Neural progenitor cell (in vitro differentiated cells): ENCODE data around the gene RSPH3. TPM values are rescaled to one million over a fixed set of nuclear protein-coding genes. Genes with fewer than 3 reads are reported as not detected.

Experiments
- DNase-seq: peaks from one replicate; pipeline ENCODE4 v3.0.0-alpha.2; 2016; ENCODE audit warnings: low spot score
- H2AFZ ChIP-seq: fragments of 200-600 bp; sonication (generic); replicated peaks from 2 replicates; pipeline ENCODE4 v1.6.1; 2016; ENCODE audit warnings: antibody characterized with exemption
- H3F3A ChIP-seq: fragments of 200-600 bp; sonication (generic); 2 replicates; pipeline ENCODE4 v1.6.1; 2016; ENCODE audit warnings: antibody characterized with exemption, low read depth
- H3K27ac ChIP-seq: fragments of 200-600 bp; sonication (generic); 2 replicates; pipeline ENCODE4 v1.5.1; 2016; ENCODE audit warnings: mild to moderate bottlenecking
- H3K27me3 ChIP-seq: fragments of 200-600 bp; sonication (generic); 2 replicates; pipeline ENCODE4 v1.6.1; 2016; ENCODE audit warnings: mild to moderate bottlenecking, moderate library complexity
- H3K36me3 ChIP-seq: fragments of 200-600 bp; sonication (generic); 2 replicates; pipeline ENCODE4 v1.5.1; 2016
- H3K4me1 ChIP-seq: fragments of 200-600 bp; sonication (generic); 2 replicates; pipeline ENCODE4 v1.6.1; 2016; ENCODE audit warnings: mixed run types
- H3K4me2 ChIP-seq: fragments of 200-600 bp; sonication (generic); 2 replicates; pipeline ENCODE4 v1.6.1; 2016
- H3K4me3 ChIP-seq: fragments of 200-600 bp; sonication (generic); 2 replicates; pipeline ENCODE4 v1.5.1; 2016
- H3K79me2 ChIP-seq: fragments of 200-600 bp; sonication (generic); 2 replicates; pipeline ENCODE4 v1.6.1; 2016; ENCODE audit warnings: low read depth
- H3K9ac ChIP-seq: fragments of 200-600 bp; sonication (generic); 2 replicates; pipeline ENCODE4 v1.6.1; 2016
- H3K9me3 ChIP-seq: fragments of 200-600 bp; sonication (generic); 2 replicates; pipeline ENCODE4 v1.5.1; 2016; ENCODE audit warnings: low read depth
- H4K20me1 ChIP-seq: fragments of 200-600 bp; sonication (generic); 2 replicates; pipeline ENCODE4 v1.6.1; 2016; ENCODE audit warnings: low read depth
- H3K27ac Mint-ChIP-seq: 3 replicates; pipeline ENCODE4 v1.8.0; 2021; ENCODE audit warnings: mixed read lengths
- H3K27me3 Mint-ChIP-seq: 2 replicates; pipeline ENCODE4 v1.8.0; 2022; ENCODE audit warnings: low read depth, mild to moderate bottlenecking, inconsistent platforms, moderate library complexity, mixed read lengths; ENCODE audit not compliant: insufficient read depth
- H3K36me3 Mint-ChIP-seq: 3 replicates; pipeline ENCODE4 v1.8.0; 2021; ENCODE audit warnings: mixed read lengths
- H3K4me1 Mint-ChIP-seq: 3 replicates; pipeline ENCODE4 v1.8.0; 2021; ENCODE audit warnings: mixed read lengths
- H3K4me3 Mint-ChIP-seq: 3 replicates; pipeline ENCODE4 v1.8.0; 2021; ENCODE audit warnings: mild to moderate bottlenecking, moderate library complexity, mixed read lengths
- H3K9me3 Mint-ChIP-seq: 3 replicates; pipeline ENCODE4 v1.8.0; 2020; ENCODE audit warnings: mixed read lengths
- CTCF ChIP-seq: fragments of 200-600 bp; sonication (generic); IDR thresholded peaks from 2 replicates; pipeline ENCODE4 v1.5.1; 2017; ENCODE audit warnings: antibody characterized with exemption, mild to moderate bottlenecking
- EZH2 ChIP-seq: fragments of 200-600 bp; sonication (generic); IDR thresholded peaks from 2 replicates; pipeline ENCODE4 v1.6.1; 2017; ENCODE audit warnings: antibody characterized with exemption, mild to moderate bottlenecking, moderate library complexity
- EZH2phosphoT487 ChIP-seq: fragments of 200-600 bp; sonication (generic); IDR thresholded peaks from 2 replicates; pipeline ENCODE4 v1.6.1; 2017; ENCODE audit warnings: antibody characterized with exemption
- total RNA-seq: library from RNA; depleted of rRNA; stranded (reverse); fragments of >200 nt; gene quantifications from 2 replicates; pipeline ENCODE4 v1.2.3, GENCODE V29; 2015; ENCODE audit warnings: low replicate concordance

Gene RSPH3
- total RNA-seq, 1 donor from 2014 or later = 3.6 TPM

GRCh38 chr6:158988477-158988876 is 11.5 kb downstream of the RSPH3 start:
- H3K9me3 Mint-ChIP-seq = peaks cover 36% of the 10 kb centered on the region
- no peak for TF ChIP-seq EZH2phosphoT487
- TF ChIP-seq EZH2 = no peak
- no peak for TF ChIP-seq CTCF
- Histone ChIP-seq H3K27ac (no peak overlapping the region), H3K36me3 (no peaks in the 10 kb centered on the region), H2AFZ (no peak overlapping the region), H3F3A (no peaks in the 10 kb centered on the region), H3K9ac (no peak overlapping the region), H3K9me3 (no peaks in the 10 kb centered on the region), H4K20me1 (no peaks in the 10 kb centered on the region), H3K79me2 (no peaks in the 10 kb centered on the region), H3K4me2 (no peak overlapping the region), H3K4me1 (no peaks in the 10 kb centered on the region), H3K4me3 (no peak overlapping the region), H3K27me3 (no peaks in the 10 kb centered on the region)
- H3K4me1 Mint-ChIP-seq = no peaks in the 10 kb centered on the region
- no peak overlapping the region for H3K27ac Mint-ChIP-seq
- no peak overlapping the region for H3K4me3 Mint-ChIP-seq
- no peak for DNase-seq
- peaks cover 3% of the 10 kb centered on the region for H3K27me3 Mint-ChIP-seq
- H3K36me3 Mint-ChIP-seq = peaks cover 41% of the 10 kb centered on the region

DNA sequence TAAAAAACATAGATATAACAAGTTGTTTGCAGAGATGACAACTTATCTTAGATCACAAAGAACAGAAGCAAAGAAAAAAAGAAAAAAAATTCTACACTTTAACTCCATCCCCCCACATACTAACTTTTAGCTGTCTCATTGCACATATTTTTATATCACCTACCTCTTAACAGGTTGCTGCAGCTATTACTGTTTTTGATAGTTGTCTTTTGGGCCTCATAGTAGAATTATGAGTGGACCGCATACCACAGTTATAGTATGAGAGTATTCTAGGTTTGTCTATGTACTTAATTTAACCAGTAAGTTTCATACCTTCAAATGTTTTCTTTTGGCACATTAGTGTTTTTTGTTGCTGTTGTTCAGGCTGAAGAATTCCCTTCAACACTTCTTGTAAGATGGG is 12.3 kb downstream of the RSPH3 start:
- H3K27me3 Mint-ChIP-seq = peaks cover 3% of the 10 kb centered on the region
- no peak for DNase-seq
- H3K4me2 ChIP-seq = no peak overlapping the region
- no peaks in the 10 kb centered on the region for H3K4me1 ChIP-seq
- no peaks in the 10 kb centered on the region for H3K9me3 ChIP-seq
- H3K4me1 Mint-ChIP-seq = no peaks in the 10 kb centered on the region
- H3K36me3 Mint-ChIP-seq = peaks cover 36% of the 10 kb centered on the region
- no peak overlapping the region for H3K27ac ChIP-seq
- no peak overlapping the region for H3K9ac ChIP-seq
- H3K9me3 Mint-ChIP-seq = peaks cover 34% of the 10 kb centered on the region
- H3K4me3 ChIP-seq = no peak overlapping the region
- H3K79me2 ChIP-seq = no peaks in the 10 kb centered on the region
- no peaks in the 10 kb centered on the region for H3K36me3 ChIP-seq
- TF ChIP-seq CTCF = no peak
- no peak for TF ChIP-seq EZH2phosphoT487
- TF ChIP-seq EZH2 = no peak
- H3F3A ChIP-seq = no peaks in the 10 kb centered on the region
- H3K27ac Mint-ChIP-seq = no peak overlapping the region
- H3K27me3 ChIP-seq = no peaks in the 10 kb centered on the region
- no peak overlapping the region for H2AFZ ChIP-seq
- no peaks in the 10 kb centered on the region for H4K20me1 ChIP-seq
- H3K4me3 Mint-ChIP-seq = no peak overlapping the region

- no peak overlapping the region for H3K4me2 ChIP-seq
- no peak overlapping the region for H3K9ac ChIP-seq
- no peaks in the 10 kb centered on the region for H3K27me3 ChIP-seq
- no peak for TF ChIP-seq CTCF
- no peak for TF ChIP-seq EZH2
- TF ChIP-seq EZH2phosphoT487 = no peak
- H3F3A ChIP-seq = no peaks in the 10 kb centered on the region
- Mint-ChIP-seq H3K27me3 (no peaks in the 10 kb centered on the region), H3K9me3 (no peaks in the 10 kb centered on the region), H3K27ac (no peak overlapping the region), H3K4me3 (no peak overlapping the region), H3K4me1 (no peaks in the 10 kb centered on the region), H3K36me3 (peaks cover 11% of the 10 kb centered on the region)
- H3K4me1 ChIP-seq = no peaks in the 10 kb centered on the region
- no peak overlapping the region for H3K27ac ChIP-seq
- DNase-seq = no peak
- H4K20me1 ChIP-seq = no peaks in the 10 kb centered on the region
- H3K9me3 ChIP-seq = no peaks in the 10 kb centered on the region
- no peaks in the 10 kb centered on the region for H3K79me2 ChIP-seq
- H3K4me3 ChIP-seq = no peak overlapping the region
- no peak overlapping the region for H2AFZ ChIP-seq
- H3K36me3 ChIP-seq = no peaks in the 10 kb centered on the region
Observed at GRCh38 chr6:158978757-158979156, 21.2 kb downstream of the RSPH3 start.

GRCh38 chr6:158977382-158977781 is 22.6 kb downstream of the RSPH3 start:
- Histone ChIP-seq H3K9ac (no peak overlapping the region), H3F3A (no peaks in the 10 kb centered on the region), H3K27ac (no peak overlapping the region), H3K4me1 (no peaks in the 10 kb centered on the region), H2AFZ (no peak overlapping the region), H3K4me3 (no peak overlapping the region), H3K79me2 (no peaks in the 10 kb centered on the region), H3K27me3 (no peaks in the 10 kb centered on the region), H4K20me1 (no peaks in the 10 kb centered on the region), H3K36me3 (no peaks in the 10 kb centered on the region), H3K4me2 (no peak overlapping the region), H3K9me3 (no peaks in the 10 kb centered on the region)
- H3K4me1 Mint-ChIP-seq = no peaks in the 10 kb centered on the region
- H3K27me3 Mint-ChIP-seq = no peaks in the 10 kb centered on the region
- no peak for TF ChIP-seq CTCF
- TF ChIP-seq EZH2phosphoT487 = no peak
- TF ChIP-seq EZH2 = no peak
- peaks cover 11% of the 10 kb centered on the region for H3K36me3 Mint-ChIP-seq
- no peak overlapping the region for H3K27ac Mint-ChIP-seq
- no peaks in the 10 kb centered on the region for H3K9me3 Mint-ChIP-seq
- H3K4me3 Mint-ChIP-seq = no peak overlapping the region
- no peak for DNase-seq
